HepG2 (cell line): Measurements from ENCODE around the gene ADH4. TPM values are rescaled to one million over a fixed set of nuclear protein-coding genes. Genes with fewer than 3 reads are reported as not detected.
A peak's percentile ranks its signal among the peaks of the same experiment; 100 is the strongest.

ENCODE experiments used
- AHDC1 ChIP-seq: sonication (generic); formaldehyde crosslinking; IDR thresholded peaks from 2 replicates; pipeline ENCODE4 v1.5.1; 2020; ENCODE audit warnings: mild to moderate bottlenecking, missing genetic modification reagents, borderline replicate concordance
- AHR ChIP-seq: IDR thresholded peaks from 2 replicates; pipeline ENCODE4 v1.6.1; 2018; ENCODE audit warnings: missing genetic modification reagents, missing compliant biosample characterization
- ARID4A ChIP-seq: sonication (generic); formaldehyde crosslinking; IDR thresholded peaks from 2 replicates; pipeline ENCODE4 v1.5.0; 2020; ENCODE audit warnings: mild to moderate bottlenecking, missing genetic modification reagents, borderline replicate concordance
- BCL6 ChIP-seq: IDR thresholded peaks from 2 replicates; pipeline ENCODE4 v1.6.1; 2016; ENCODE audit warnings: missing genetic modification reagents, missing compliant biosample characterization
- EEA1 ChIP-seq: sonication (generic); formaldehyde crosslinking; IDR thresholded peaks from 2 replicates; pipeline ENCODE4 v1.5.1; 2020; ENCODE audit warnings: mild to moderate bottlenecking, missing genetic modification reagents, borderline replicate concordance
- ERF ChIP-seq: IDR thresholded peaks from 2 replicates; pipeline ENCODE4 v1.6.1; 2018; ENCODE audit warnings: missing biosample characterization, missing genetic modification reagents
- ETV6 ChIP-seq: sonication (generic); formaldehyde crosslinking; conservative IDR thresholded peaks from 2 replicates; pipeline ENCODE4 v1.4.0; 2020; ENCODE audit warnings: missing genetic modification reagents
- MTF2 ChIP-seq: sonication (generic); formaldehyde crosslinking; IDR thresholded peaks from 2 replicates; pipeline ENCODE4 v1.5.0; 2020; ENCODE audit warnings: missing genetic modification reagents, borderline replicate concordance
- PCBP2 ChIP-seq: fragments of 200-400 bp; formaldehyde crosslinking; optimal IDR thresholded peaks from 2 replicates; pipeline ENCODE3; 2018; ENCODE audit warnings: low read length, low read depth; ENCODE audit not compliant: poor library complexity, severe bottlenecking
- RXRA ChIP-seq: sonication (generic); formaldehyde crosslinking; IDR thresholded peaks from 2 replicates; pipeline ENCODE4 v1.5.1; 2020; ENCODE audit warnings: missing genetic modification reagents
- SMARCC2 ChIP-seq: fragments of 450-650 bp; IDR thresholded peaks from 2 replicates; pipeline ENCODE4 v1.6.1; 2017; ENCODE audit warnings: antibody characterized with exemption, mild to moderate bottlenecking
- SP4 ChIP-seq: sonication (generic); formaldehyde crosslinking; IDR thresholded peaks from 2 replicates; pipeline ENCODE4 v1.8.1; 2023; ENCODE audit warnings: mild to moderate bottlenecking, missing genetic modification reagents
- YY1 ChIP-seq: IDR thresholded peaks from 2 replicates; pipeline ENCODE4 v1.6.1; 2011; ENCODE audit warnings: low read length, low read depth, moderate library complexity, mild to moderate bottlenecking; ENCODE audit not compliant: insufficient read depth, insufficient replicate concordance
- ZNF674 ChIP-seq: sonication (generic); formaldehyde crosslinking; IDR thresholded peaks from 2 replicates; pipeline ENCODE4 v1.5.0; 2020; ENCODE audit warnings: low read depth, mild to moderate bottlenecking, missing genetic modification reagents
- polyA plus RNA-seq, 8 experiments: library from polyadenylated mRNA; depleted of rRNA in 3 of 8; stranded (reverse) in 7 of 8; unstranded in 1 of 8; fragments of >200 nt; fragmentation: Illumina TruSeq in 4 of 8; extraction: Trizol in 4 of 8; gene quantifications; 2 replicates each; pipeline versions ENCODE4 v1.2.1 to v1.2.3, GENCODE V29; 2011 to 2016; ENCODE audit warnings: low read depth in 4 of 8, missing spikeins in 1 of 8, mixed read lengths in 1 of 8; ENCODE audit not compliant: insufficient read depth in 1 of 8
- total RNA-seq, 5 experiments: library from RNA; depleted of rRNA; stranded (reverse); fragments of >200 nt; fragmentation: Illumina TruSeq; extraction: Trizol; gene quantifications; 2 replicates each; pipeline ENCODE4 v1.2.3, GENCODE V29; 2016; ENCODE audit warnings: low read depth in 1 of 5
- TF ChIP-seq, protein P1 (sequence below): sonication (generic); formaldehyde crosslinking; IDR thresholded peaks from 2 replicates; pipeline ENCODE4 v1.4.0; 2020; ENCODE audit warnings: missing genetic modification reagents

ADH4 gene
- total and polyA plus RNA-seq, 2 of the 13 experiments (the other 11 are each of a cell fraction or from before 2014, with no cell fraction given): 24.3 to 31.1 TPM

GRCh38 chr4:99088481-99089365 lies 55.4 kb downstream of the ADH4 start, which contains the start of gene ADH5 (continued):
- TF ChIP-seq RXRA (CRISPR knock-in tag): peak; percentile 30; the same call in 1 of the 2 replicates
- peak; percentile 80; the same call in 1 of the 2 replicates for TF ChIP-seq ARID4A
- TF ChIP-seq YY1: peak; percentile 92
- TF ChIP-seq ZNF674 (CRISPR knock-in tag): no peak
- TF ChIP-seq PCBP2: no peak
- no peak for TF ChIP-seq EEA1 (CRISPR knock-in tag)
- TF ChIP-seq ERF: peak; percentile 55; the same call in 1 of the 2 replicates
- 0 out of 2 replicates have a peak, but pooled peaks have one; percentile 33 for TF ChIP-seq AHDC1 (CRISPR knock-in tag)
- TF ChIP-seq SP4 (CRISPR knock-in tag): peak; percentile 52
- no peak for TF ChIP-seq BCL6 (CRISPR knock-in tag)
- TF ChIP-seq, protein P1, sequence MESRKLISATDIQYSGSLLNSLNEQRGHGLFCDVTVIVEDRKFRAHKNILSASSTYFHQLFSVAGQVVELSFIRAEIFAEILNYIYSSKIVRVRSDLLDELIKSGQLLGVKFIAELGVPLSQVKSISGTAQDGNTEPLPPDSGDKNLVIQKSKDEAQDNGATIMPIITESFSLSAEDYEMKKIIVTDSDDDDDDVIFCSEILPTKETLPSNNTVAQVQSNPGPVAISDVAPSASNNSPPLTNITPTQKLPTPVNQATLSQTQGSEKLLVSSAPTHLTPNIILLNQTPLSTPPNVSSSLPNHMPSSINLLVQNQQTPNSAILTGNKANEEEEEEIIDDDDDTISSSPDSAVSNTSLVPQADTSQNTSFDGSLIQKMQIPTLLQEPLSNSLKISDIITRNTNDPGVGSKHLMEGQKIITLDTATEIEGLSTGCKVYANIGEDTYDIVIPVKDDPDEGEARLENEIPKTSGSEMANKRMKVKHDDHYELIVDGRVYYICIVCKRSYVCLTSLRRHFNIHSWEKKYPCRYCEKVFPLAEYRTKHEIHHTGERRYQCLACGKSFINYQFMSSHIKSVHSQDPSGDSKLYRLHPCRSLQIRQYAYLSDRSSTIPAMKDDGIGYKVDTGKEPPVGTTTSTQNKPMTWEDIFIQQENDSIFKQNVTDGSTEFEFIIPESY (CRISPR knock-in tag): no peak
- TF ChIP-seq ETV6 (CRISPR knock-in tag): no peak
- no peak for TF ChIP-seq MTF2 (CRISPR knock-in tag)
- TF ChIP-seq SMARCC2: no peak
- 0 out of 2 replicates have a peak, but pooled peaks have one; percentile 61 for TF ChIP-seq AHR (CRISPR knock-in tag)
